Measurements from ENCODE around the gene VPS13D. TPM values are rescaled to one million over a fixed set of nuclear protein-coding genes. Genes with fewer than 3 reads are reported as not detected.

VPS13D gene
- total RNA-seq, 1 experiment from 2014 or later = 20.2 TPM

- H3K56ac ChIP-seq (ENCODE audit: insufficient read length, low read depth, low read length) = no peak overlapping the region
- H3K23me2 ChIP-seq (ENCODE audit: insufficient read length, low read depth, low read length, poor library complexity, severe bottlenecking) = no peaks in the 10 kb centered on the region
- H3K4ac ChIP-seq (ENCODE audit: low read depth, low read length) = no peak overlapping the region
- no peaks in the 10 kb centered on the region for H3K79me1 ChIP-seq (ENCODE audit: insufficient read depth, low read depth, low read length, poor library complexity, severe bottlenecking)
- Mint-ChIP-seq H3K36me3 (ENCODE audit: insufficient read depth in 1 of 3, low read depth in 3 of 3) (no peaks in the 10 kb centered on the region; a peak in 1 of 7 replicates), H3K9me3 (no peaks in the 10 kb centered on the region), H3K4me3 (no peak overlapping the region), H3K27ac (no peak overlapping the region), H3K27me3 (ENCODE audit: low read depth) (no peaks in the 10 kb centered on the region), H3K4me1 (peaks cover 8% of the 10 kb centered on the region in 2 experiments)
- no peak for TF ChIP-seq CTCF (conservative IDR thresholded peaks at IDR 0.05)
- H3K14ac ChIP-seq (ENCODE audit: insufficient read depth, low read length) = no peak overlapping the region
- H2BK12ac ChIP-seq (ENCODE audit: insufficient read length, low read depth, low read length) = no peak overlapping the region
- H3K79me2 ChIP-seq (ENCODE audit: insufficient read depth, low read length) = no peaks in the 10 kb centered on the region
- H3K4me2 ChIP-seq (ENCODE audit: insufficient read depth, insufficient read length, low read length) = no peak overlapping the region
- H2BK15ac ChIP-seq (ENCODE audit: low read depth, low read length) = no peak overlapping the region
- H2BK120ac ChIP-seq (ENCODE audit: low read depth, low read length, poor library complexity, severe bottlenecking) = no peak overlapping the region
- WGBS (ENCODE audit: extremely low coverage, insufficient read length, low lambda C conversion rate) = no CpG with 5 or more reads among the region's 3 CpGs
- no peak overlapping the region for H3K27ac ChIP-seq (ENCODE audit: insufficient read length, low read depth, low read length)
- H4K91ac ChIP-seq (ENCODE audit: insufficient read length, low read depth, low read length) = no peak overlapping the region
- no peak for DNase-seq
- no peaks in the 10 kb centered on the region for H3K27me3 ChIP-seq (ENCODE audit: insufficient read depth, low read length)
- H3K9ac ChIP-seq (ENCODE audit: extremely low read depth, insufficient read length, low read length) = no peak overlapping the region
- no peak overlapping the region for H4K5ac ChIP-seq (ENCODE audit: insufficient read length, low read depth, low read length)
- no peak overlapping the region for H2BK20ac ChIP-seq (ENCODE audit: low read depth, low read length, poor library complexity, severe bottlenecking)
- H2AK5ac ChIP-seq (ENCODE audit: insufficient read length, low read length) = no peak overlapping the region
- no peak overlapping the region for H3T11ph ChIP-seq (ENCODE audit: low read length)
- no peak overlapping the region for H3K18ac ChIP-seq (ENCODE audit: insufficient read length, low read depth, low read length)
- H3K9me3 ChIP-seq (ENCODE audit: control insufficient read depth, low read depth, low read length) = no peaks in the 10 kb centered on the region
- no peak overlapping the region for H4K8ac ChIP-seq (replicated peaks; ENCODE audit: insufficient read length, low read depth, low read length)
- H3K23ac ChIP-seq (ENCODE audit: insufficient read length, low read depth, low read length) = no peak overlapping the region
- no peaks in the 10 kb centered on the region; the same call in 1 of the 2 replicates for H3K4me1 ChIP-seq (ENCODE audit: insufficient read depth, low read length)
- no peaks in the 10 kb centered on the region for H4K20me1 ChIP-seq (ENCODE audit: control insufficient read depth, insufficient read depth, insufficient read length)
- no peak overlapping the region for H2BK5ac ChIP-seq (ENCODE audit: insufficient read length, low read length)
- no peak overlapping the region for H2AFZ ChIP-seq (ENCODE audit: low read length)
These were observed 217.5 kb downstream of the VPS13D start for GRCh38 chr1:12447307-12447706.

All from H9 (cell line).